ENCODE measurements around the gene RNF26.

- TF ChIP-seq POLR2A (IDR thresholded peaks at IDR 0.05) (no peak), CTCF (IDR thresholded peaks at IDR 0.05) (no peak)
Observed at GRCh38 chr11:119366690-119367620, 32.6 kb downstream of the RNF26 start.
